Mesodermal cell (in vitro differentiated cells): ENCODE data around the gene BGN. TPM values are rescaled to one million over a fixed set of nuclear protein-coding genes. Genes with fewer than 3 reads are reported as not detected.
A peak's percentile ranks its signal among the peaks of the same experiment; 100 is the strongest.

Source experiments
- H3K27ac ChIP-seq: 2 replicates; pipeline ENCODE4 v1.7.0; 2013; ENCODE audit warnings: mild to moderate bottlenecking, low read depth, low read length, moderate library complexity; ENCODE audit not compliant: severe bottlenecking
- H3K36me3 ChIP-seq: 2 replicates; pipeline ENCODE4 v1.7.1; 2013; ENCODE audit warnings: mild to moderate bottlenecking, low read length, moderate library complexity; ENCODE audit not compliant: control insufficient read depth, insufficient read depth
- H3K4me1 ChIP-seq: one replicate; pipeline ENCODE4 v1.7.1; 2013; ENCODE audit warnings: mild to moderate bottlenecking, low read length; ENCODE audit not compliant: insufficient read depth, control insufficient read depth, poor library complexity, severe bottlenecking
- H3K4me3 ChIP-seq: 2 replicates; pipeline ENCODE4 v1.7.0; 2013; ENCODE audit warnings: low read length, control low read depth, mild to moderate bottlenecking; ENCODE audit not compliant: insufficient read depth, poor library complexity, severe bottlenecking; ENCODE audit errors: extremely low read depth
- H3K9me3 ChIP-seq: 2 replicates; pipeline ENCODE4 v1.7.1; 2013; ENCODE audit warnings: mild to moderate bottlenecking, low read length, moderate library complexity; ENCODE audit not compliant: control insufficient read depth
- WGBS, 2 experiments: methylation state at CpG; one replicate each; pipeline ENCODE4 v1.1.5; 2013; ENCODE audit warnings: missing lambda C conversion rate in 2 of 2; ENCODE audit not compliant: insufficient coverage in 2 of 2; 5-methylcytosine and 5-hydroxymethylcytosine counted together
- polyA plus RNA-seq, 2 experiments: library from polyadenylated mRNA; stranded (reverse); fragments of 50-300 nt; gene quantifications; one replicate each; pipeline ENCODE4 v1.2.3, GENCODE V29; 2013

Gene BGN
- polyA plus RNA-seq (2013, experiment 1 of 2), result 158 TPM
- 104 TPM for polyA plus RNA-seq (2013, experiment 2 of 2)

DNA sequence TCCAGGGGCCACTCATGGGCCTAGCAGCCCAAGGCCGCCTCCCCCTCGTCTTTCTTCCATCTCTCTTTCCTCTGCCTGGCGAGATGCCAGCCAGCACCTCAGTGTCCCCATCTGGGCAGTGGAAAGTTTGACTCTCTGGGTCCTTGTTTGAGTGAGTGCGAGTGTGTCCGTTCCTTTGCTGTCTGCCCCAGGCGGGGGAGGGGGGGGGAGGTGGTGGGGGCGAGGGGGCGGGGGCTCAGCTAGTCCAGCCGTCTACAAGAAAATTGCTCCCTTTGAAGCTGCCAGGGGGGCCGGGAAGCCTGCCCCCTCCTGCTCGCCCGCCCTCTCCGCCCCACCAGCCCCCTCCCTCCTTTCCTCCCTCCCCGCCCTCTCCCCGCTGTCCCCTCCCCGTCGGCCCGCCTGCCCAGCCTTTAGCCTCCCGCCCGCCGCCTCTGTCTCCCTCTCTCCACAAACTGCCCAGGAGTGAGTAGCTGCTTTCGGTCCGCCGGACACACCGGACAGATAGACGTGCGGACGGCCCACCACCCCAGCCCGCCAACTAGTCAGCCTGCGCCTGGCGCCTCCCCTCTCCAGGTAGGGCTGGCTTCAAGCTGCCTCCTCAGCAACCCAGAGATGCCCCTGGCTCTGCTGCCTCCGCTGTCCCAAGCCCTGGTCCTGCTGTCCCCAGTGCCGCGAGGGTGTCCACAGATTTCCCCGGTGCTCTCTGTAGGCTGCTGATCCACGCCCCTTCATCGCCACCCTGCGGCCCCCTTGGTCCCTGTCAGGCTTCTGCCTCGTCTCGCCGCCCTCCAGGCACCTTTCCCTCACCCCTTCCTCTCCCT is at the start of gene BGN:
Gene BGN, plus strand, starts transcription at position 440 of the 821 bp plus-strand sequence. CDS start 9,652 bp downstream, outside the sequence.
- no peaks in the 10 kb centered on the region for H3K36me3 ChIP-seq
- peak within 1 kb of the TSS; percentile 22 for H3K4me3 ChIP-seq
- H3K9me3 ChIP-seq, result no peaks in the 10 kb centered on the region
- peaks cover 42% of the 10 kb centered on the region for H3K4me1 ChIP-seq
- 12 to 24% methylated on average over 5 to 16 of the region's 41 CpGs for WGBS, 2 experiments
- H3K27ac ChIP-seq, result peak within 1 kb of the TSS; percentile 10

DNA sequence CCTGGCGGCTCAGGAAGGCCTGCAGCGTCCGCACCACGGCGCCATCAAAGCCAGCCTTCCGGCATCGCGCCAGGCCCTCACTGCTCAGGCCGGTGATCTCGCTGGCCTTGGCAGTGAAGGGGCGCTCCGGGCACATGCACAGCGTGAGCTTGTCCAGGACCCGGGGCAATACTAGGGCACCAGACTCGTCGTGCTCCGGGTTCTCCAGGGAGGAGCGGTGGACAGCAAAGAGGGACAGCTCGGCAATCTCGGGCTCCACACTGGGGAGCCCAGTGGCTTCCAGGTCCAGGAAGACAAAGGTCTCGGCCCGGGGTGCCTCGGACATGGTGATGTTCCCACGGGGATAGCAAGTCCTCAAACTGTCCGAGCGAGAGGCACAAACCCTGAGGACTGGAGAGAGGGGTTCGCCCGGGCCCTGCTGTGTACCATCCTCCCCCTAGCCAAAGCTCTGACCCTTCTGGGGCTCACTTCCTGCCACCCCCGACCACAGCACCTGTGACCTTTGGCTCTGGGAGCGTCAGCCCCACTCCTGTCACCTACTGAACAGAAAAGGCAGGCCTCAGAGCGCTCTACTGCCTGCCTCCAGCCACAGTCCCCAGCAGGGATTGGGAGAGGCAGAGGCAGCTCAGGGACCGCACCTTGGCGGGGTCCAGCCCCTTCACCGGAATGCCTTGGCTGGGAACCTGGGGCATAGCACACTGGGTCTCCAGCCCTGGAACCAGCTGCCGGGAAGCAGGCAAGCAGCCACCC is 49.5 kb upstream of the BGN start:
- WGBS, 2 experiments, result 95 to 96% methylated on average over 13 to 21 of the region's 35 CpGs
- no peak overlapping the region for H3K27ac ChIP-seq
- no peaks in the 10 kb centered on the region for H3K4me1 ChIP-seq
- H3K9me3 ChIP-seq, result no peaks in the 10 kb centered on the region
- H3K36me3 ChIP-seq, result no peaks in the 10 kb centered on the region
- no peak overlapping the region for H3K4me3 ChIP-seq

DNA sequence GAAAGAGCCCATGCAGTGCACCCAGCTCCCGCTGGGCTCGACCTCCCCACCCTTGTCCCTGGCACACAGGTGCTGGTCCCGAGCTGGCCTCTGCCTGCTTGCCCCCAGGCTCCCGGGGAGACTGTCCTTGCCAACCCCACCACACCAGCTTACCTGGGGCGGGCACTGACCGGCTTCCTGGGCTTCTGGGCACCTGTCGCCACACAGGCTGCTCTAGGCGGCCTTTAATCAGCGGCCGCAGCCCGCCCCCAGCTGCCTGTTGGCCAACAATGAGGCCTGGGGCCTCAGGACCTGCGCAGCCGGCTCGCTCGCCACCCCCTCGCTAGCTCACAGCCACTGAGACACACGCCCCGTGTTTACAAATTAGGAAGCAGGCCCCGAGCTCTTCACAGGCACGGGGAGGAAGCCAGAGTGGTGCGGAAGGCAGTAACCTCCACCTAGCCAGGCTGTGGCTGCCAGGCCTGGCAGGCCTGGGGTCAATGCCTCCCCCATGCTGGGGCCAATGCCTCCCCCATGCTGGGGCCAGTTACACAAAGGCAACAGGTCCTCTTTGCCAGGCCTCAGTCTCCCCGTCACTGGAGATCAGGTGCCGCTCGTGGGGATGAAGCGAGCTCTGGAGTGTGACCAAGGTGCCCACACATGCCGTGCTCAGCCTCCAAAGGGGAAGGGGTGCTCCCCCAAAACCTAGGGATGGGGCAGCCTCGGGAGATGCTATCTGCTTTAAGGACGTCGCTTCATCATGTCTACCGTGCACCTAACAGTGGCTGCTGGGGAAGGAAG is 48.7 kb upstream of the BGN start, which contains the start of gene TREX2:
Gene TREX2, minus strand, starts transcription at position 201 of the 780 bp plus-strand sequence. CDS start 626 bp downstream, outside the sequence.
- H3K36me3 ChIP-seq, result no peaks in the 10 kb centered on the region
- H3K9me3 ChIP-seq, result no peaks in the 10 kb centered on the region
- H3K4me1 ChIP-seq, result no peaks in the 10 kb centered on the region
- no peak within 1 kb of the TSS for H3K27ac ChIP-seq
- H3K4me3 ChIP-seq, result no peak within 1 kb of the TSS
- WGBS, 2 experiments, result 92 to 97% methylated on average over 5 to 18 of the region's 30 CpGs

DNA sequence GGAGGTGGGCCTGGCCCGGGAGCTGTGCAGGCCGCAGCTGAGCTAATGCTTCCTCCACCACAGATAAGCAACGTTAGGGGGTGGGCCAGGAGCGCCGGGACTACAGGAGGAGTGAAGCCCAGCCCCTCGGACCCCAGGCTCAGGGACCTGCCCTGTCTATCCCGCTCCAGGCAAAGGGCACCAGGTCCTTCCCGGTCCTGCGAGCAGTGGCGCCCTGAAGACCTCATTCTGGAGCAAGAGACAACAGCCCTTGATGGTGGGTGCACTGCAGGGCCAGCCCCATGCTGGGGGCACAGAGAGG is 48.2 kb upstream of the BGN start:
- WGBS, 2 experiments, result 96 to 97% methylated on average over 6 to 8 of the region's 10 CpGs

DNA sequence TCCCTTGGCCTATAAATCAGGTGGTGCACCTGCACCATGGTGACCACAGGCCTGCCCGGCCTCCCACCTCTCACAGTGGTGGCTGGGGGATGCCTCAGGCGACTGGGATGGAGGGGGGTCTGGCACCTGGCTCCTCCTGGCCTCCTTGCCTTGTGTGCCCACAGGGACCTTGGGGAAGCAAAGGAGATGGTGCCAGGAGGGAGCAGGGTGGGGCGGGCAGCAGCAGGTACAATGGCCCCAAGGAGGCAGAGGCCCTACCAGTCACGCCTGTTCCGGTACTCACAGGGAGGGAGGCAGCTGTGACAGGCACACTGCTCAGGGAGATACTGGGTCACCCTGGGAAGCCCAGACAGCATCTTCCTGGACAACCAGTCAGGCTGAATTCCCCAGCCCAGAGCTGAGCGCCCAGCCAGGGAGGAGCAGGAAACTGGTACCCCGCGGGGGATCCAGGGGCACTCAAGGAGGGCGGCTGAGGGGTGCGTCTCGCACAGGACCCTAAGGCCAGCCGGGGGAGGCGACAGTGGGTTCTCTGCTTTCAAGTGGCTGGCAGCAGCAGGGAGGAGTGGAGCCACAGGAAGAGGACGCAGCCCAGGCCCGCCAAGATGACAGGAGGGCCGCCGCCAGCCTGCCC is 47.7 kb upstream of the BGN start:
- Histone ChIP-seq H3K36me3 (no peaks in the 10 kb centered on the region), H3K4me1 (no peaks in the 10 kb centered on the region), H3K27ac (no peak overlapping the region), H3K9me3 (no peaks in the 10 kb centered on the region), H3K4me3 (no peak overlapping the region)
- 94 to 95% methylated on average over 4 to 10 of the region's 17 CpGs for WGBS, 2 experiments

More for the DNA sequence above, 48.2 kb upstream of the BGN start:
- Histone ChIP-seq H3K27ac (no peak overlapping the region), H3K9me3 (no peaks in the 10 kb centered on the region), H3K4me1 (no peaks in the 10 kb centered on the region), H3K4me3 (no peak overlapping the region), H3K36me3 (no peaks in the 10 kb centered on the region)

DNA sequence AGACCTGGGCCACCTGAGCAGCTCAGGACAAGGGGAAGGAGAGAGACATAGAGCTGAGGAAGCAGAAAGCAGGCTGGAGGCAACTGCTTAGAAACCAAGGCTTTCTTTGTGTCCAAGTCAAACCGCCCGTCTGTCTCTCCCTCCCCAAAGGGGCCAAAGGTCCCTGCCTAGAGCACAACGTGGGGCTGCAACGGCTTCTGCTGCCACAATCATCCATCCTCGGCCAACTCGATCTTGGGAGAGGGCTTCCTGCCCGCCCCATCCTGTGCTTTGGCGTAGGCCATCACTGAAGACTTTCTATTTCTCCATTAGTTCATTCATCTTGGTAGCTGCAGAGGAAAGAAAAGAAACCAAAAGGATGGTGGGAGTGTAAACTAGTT is 47.2 kb upstream of the BGN start:
- WGBS, 2 experiments, result 80 to 100% methylated on average over 2 of the region's 8 CpGs
- no peaks in the 10 kb centered on the region for H3K9me3 ChIP-seq
- H3K4me1 ChIP-seq, result no peaks in the 10 kb centered on the region
- no peak overlapping the region for H3K4me3 ChIP-seq
- H3K27ac ChIP-seq, result no peak overlapping the region
- H3K36me3 ChIP-seq, result no peaks in the 10 kb centered on the region

DNA sequence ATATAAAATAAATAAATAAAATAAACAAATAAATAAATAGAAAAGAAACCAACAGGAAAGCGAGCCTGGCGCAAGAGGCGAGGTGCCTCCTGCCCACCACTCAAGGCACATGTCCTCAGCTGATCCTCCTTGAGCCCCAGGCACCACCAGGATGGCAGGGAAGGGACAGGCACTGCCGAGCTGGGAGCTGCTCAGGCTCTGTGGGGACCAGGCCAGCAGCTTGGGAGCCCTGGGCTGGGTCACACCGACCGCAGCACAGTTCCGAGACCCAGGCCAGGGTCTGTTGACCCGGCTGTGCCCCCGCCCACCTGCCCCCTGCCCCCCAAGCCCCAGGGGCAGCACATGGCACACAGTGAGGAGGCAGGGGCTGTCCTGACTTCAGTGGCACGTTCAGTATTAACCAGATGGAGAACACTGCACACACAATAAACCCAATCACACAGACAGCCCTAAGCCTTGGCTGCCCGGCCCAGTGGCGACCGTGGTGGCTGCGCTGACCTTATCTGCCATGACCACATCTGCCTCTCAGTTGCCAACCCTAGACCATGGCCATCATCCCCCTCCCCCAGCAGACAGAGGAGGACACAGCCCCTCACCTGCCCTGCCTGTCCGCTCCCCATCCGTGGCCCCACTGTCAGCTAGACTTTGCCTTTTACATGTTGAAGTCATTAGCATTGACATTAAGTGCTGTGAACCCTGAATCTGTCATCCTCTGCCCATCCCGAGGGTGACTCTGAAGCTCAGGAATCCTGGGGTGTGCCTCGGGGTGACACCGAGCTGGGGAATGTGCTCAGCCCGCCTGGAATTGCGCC is 46.0 kb upstream of the BGN start:
- Histone ChIP-seq H3K9me3 (no peaks in the 10 kb centered on the region), H3K36me3 (no peaks in the 10 kb centered on the region), H3K27ac (no peak overlapping the region), H3K4me3 (no peak overlapping the region), H3K4me1 (no peaks in the 10 kb centered on the region)
- WGBS, 2 experiments, result 95% methylated on average over 9 of the region's 21 CpGs; no CpG with 5 or more reads in 1 of the 2 experiments

DNA sequence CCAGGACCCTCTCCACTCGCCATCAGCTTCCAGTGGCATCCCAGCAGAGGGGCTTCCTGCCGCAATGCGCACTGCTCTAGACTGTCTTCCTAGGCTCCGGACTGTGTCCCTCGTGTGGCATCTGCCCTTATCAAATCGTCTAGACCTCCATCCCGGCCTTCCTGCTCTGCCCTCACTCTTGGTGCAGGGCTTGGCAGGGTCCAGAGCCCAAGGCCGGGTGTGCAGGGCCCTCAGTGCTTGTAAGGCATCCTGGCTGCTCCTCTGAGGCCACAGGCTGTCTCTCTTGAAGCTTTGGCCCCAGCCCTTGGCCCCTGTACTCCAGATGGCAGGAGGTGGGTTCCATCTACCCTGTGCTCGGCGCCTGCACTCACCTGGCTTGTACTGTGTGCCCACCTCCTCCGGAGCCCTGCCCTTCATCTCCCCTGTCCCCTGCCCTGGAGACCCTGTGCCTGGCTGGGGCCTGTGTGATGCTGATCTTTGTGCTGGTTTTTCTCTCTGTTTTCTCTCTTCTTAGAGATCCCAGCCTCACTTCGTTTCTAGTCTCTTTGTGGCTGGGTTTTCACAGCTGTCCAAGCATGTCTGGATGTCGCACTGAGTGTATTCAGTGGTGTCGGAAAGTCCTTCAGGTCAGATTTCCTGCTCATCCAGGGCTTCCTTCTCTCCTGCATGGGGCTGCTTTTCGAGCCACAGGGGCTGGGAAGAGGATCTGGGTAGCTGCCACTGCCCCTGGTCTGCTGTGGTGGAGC is 45.2 kb upstream of the BGN start:
- no peak overlapping the region for H3K27ac ChIP-seq
- no peaks in the 10 kb centered on the region for H3K4me1 ChIP-seq
- no peak overlapping the region for H3K4me3 ChIP-seq
- WGBS, 2 experiments, result 84 to 100% methylated on average over 5 to 9 of the region's 15 CpGs
- no peaks in the 10 kb centered on the region for H3K36me3 ChIP-seq
- no peaks in the 10 kb centered on the region for H3K9me3 ChIP-seq

DNA sequence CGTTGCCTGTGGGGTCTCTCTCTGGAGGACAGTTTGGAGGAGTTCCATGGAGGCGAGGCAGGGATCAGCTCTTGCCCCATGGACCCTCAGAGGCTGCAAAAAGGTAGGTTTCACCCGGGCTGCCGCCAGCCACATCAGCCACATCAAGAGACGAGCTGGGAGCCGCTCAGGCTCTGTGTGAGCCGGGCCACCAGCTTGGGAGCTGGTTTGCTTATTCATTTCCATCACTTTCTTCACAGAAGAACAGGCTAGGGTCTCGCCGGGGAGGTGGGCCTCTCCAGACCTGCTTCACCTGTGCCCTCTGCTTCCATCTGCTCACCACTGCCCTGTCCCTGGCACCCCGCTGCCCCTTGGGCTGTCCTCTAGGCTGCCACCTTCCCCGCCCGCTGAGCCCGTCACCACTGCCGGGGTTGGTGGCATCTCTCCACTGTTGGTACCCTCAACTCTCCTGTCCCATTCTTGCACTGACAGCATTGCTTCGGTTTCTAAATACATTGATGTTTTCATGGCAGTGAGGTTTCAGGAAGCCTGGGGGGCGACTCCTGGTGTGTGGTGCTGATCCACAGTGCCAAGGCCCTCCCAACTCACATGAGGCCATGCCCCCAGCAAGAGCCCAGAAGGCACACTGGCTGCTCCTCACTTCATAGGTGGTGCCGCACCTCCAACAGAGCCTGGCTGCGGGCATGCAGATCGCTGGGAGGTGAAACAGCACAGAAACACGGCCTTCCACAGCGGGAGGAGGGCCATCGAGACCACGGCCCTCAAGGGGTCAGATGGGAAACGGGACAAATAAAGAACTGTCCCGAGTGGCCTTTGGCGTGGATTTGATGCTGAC is 44.4 kb upstream of the BGN start:
- WGBS, 2 experiments, result 94 to 100% methylated on average over 11 to 12 of the region's 26 CpGs
- Histone ChIP-seq H3K27ac (no peak overlapping the region), H3K4me1 (no peaks in the 10 kb centered on the region), H3K36me3 (no peaks in the 10 kb centered on the region), H3K9me3 (no peaks in the 10 kb centered on the region), H3K4me3 (no peak overlapping the region)
